HG02623 (cell line): ENCODE data around the gene FKBP5.

ENCODE experiments used
- ATAC-seq: cut with Tn5 transposase; IDR thresholded peaks from one replicate; pipeline ENCODE4 v1.9.1; 2021; ENCODE audit warnings: moderate library complexity; ENCODE audit not compliant: unreplicated experiment

The FKBP5 gene

DNA sequence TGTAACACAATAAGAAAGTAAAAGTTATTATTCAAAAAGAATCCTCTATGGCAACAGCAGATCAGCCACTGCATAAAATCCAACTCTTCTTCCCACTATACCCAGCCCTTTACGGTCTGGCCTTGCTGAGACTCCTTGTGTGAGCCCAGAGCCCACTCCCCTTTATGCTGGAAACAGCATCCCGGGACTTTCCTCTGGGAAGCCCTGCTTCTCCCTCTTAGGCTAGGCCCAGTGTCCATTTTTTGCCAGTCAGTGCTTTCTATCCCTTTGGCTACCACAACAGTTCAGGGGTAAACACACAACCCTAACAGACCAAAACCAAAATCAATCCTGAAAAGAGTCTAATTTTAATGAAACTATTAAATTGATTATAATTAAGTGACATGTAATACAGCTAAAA lies 20.6 kb downstream of the FKBP5 start:
- ATAC-seq, result no peak

DNA sequence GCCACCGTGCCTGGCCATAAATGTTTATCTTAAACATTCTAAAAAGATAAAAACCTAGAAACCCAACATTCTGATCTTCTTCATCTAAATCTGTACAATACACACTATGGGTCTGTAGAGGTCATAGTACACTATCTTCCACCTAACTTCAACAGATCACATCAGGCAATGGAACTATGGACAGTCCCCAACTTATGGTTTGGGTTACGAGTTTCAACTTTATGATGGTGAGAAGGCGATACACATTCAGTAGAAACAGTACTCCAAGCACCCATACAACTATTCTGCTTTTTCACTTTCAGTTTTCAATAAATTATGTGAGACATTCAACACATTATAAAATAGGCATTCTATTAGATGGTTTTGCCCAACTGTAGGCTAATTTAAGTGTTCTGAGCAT lies 23.1 kb downstream of the FKBP5 start:
- no peak for ATAC-seq

DNA sequence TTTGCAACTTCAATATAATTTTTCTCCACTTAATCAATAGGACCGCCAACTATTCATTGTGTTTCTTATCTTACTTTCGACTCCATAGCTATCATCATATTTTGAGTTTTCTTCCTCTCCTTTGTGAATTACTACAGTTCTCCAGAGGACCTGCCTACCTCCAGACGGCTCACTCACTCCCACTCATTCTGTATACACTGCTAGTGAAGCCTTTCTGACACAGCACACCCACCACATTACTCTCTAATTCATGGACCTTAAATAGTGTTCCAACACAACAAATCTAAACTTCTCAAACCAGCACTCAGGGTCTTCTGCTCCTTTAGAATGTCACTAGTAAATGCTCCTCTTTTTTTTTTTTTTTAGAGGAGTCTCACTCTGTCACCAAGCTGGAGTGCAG lies 23.8 kb downstream of the FKBP5 start:
- ATAC-seq, result no peak

DNA sequence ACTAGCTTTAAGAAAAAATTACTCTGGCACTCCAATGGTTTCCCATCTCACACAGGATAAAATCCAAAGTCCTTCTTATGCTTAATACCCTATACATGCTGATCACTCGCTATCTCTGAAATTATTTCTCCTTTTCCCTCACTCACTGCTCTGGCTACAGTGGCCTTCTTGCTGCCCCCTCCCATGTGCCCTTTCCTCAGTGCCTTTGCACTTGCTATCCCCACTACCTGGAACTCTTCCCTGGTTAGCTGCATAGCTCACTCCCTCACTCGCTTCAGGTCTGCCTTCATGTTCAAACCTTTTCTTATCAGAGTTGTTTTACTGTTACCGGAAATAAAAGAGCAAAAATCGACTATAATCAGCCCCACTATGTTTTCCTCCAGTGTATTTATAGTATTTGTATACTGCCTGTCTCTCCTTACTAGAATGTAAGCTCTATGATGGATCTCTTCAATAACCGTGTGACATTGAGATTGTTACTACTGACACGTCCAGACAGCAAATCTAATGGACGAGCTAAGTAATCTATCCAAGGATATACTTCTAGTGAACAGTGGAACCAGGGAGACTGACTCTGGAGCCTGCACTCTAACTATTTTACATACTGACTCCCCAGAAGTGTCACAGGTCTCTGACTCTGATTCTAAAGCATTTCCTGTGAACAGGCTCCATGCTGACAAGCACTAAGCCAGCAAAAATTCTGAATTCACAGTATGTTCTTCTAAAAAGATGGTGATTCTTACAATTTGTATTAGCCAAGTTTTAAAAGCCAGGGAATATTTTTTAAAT lies 25.1 kb downstream of the FKBP5 start:
- no peak for ATAC-seq

DNA sequence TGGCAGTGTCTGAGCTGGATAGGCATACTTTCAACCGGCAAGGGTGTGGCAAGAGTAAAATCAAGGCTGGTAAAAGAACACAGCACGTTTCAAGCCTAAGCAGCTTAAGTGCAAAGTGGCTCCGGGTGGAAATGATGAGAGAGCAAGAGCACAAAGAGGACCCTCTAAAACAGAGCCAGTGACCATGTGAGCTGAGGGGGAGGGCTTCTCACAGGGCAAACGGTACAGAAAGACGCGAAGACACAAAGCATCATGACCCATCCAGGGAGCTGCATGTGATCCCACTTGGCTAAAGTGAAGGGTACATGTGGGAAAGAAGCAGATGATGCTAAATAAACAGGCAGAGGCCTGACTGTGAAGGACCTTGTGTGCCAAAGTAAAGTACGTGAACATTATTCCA lies 25.7 kb downstream of the FKBP5 start:
- no peak for ATAC-seq

DNA sequence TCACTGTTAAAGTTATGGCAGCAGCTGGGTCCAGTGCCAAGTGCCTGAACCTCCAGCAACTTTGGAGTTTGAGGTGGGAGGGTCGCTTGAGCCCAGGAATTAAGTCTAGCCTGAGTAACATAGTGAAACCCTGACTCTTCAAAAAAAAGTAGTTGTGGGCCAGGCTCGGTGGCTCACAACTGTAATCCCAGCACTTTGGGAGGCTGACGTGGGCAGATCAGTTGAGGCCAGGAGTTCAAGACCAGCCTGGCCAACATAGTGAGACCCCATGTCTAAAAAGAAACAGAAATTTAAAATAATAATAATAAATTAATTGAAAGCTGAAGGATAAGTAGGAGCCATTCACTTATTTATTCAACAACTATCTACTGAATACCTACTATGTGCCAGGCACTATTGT lies 33.8 kb downstream of the FKBP5 start:
- no peak for ATAC-seq

DNA sequence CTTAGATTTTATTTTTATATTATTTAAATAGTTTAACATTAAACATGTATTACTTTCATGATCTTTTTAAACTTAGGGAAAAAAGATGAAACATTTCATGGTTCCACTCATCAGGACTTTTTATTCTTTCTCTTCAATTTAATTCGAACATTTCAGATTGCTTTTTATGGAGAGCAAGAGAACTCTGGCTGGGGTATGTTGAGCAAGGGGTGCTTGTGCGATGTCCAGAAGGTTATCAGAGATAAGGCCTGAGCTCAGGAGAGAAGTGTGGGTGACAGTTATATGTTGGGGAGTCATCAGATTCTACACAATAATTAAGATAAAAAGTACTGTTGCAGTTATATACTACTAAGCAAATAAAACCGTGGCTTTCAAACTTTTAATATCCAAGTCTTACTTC lies 37.5 kb downstream of the FKBP5 start:
- no peak for ATAC-seq

DNA sequence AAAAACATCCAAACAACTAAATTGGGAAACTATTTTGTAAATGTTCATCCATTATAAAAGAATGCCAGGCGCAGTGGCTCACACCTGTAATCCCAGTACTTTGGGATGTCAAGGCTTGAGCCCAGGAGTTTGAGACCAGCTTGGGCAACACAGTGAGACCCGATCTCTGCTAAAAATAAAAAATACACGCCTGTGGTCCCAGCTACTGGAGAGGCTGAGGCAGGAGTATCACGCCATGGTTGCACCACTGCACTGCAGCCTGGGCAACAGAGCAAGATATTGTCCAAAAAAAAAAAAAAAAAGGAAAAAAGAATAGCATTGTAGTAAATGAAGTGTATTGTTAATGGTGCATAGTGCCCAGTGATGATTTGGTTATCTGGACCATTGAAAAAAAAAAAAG lies 38.7 kb downstream of the FKBP5 start:
- ATAC-seq, result no peak

DNA sequence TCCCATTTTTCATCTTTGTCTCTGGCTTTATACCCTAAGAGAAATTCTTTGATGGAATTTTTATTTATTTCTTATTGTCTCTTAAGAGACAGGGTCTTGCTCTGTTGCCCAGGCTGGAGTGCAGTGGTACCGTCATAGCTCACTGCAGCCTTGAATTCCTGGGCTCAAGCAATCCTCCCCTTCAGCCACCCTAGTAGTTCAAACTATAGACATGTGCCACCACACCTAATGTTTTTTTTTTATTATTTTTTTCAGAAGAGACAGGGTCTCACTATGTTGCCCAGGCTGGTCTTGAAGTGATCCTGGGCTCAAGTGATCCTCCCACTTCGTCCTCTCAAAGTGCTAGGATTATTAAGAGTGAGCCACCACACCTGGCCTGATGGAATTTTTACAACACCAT lies 40.5 kb downstream of the FKBP5 start:
- ATAC-seq, result no peak

DNA sequence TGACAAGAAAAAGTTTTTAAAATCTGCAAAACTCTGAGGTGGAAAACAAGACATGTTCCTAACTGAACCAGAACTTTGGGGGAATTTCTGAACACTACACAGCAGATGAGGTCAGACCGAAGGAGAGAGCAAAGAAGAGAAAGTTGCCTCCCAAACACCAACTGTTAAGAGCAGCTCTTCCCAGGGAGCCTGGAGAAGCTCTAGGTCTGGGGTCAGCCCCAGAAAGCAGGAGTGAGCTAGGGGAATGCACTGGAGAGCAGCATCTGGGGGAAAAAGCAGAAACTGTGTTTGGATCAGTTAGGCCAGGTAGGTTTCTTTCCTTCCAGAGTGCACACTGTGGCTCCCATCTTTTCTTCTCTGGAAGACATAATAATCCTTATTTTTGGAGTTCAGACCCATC lies 41.3 kb downstream of the FKBP5 start:
- ATAC-seq, result no peak

DNA sequence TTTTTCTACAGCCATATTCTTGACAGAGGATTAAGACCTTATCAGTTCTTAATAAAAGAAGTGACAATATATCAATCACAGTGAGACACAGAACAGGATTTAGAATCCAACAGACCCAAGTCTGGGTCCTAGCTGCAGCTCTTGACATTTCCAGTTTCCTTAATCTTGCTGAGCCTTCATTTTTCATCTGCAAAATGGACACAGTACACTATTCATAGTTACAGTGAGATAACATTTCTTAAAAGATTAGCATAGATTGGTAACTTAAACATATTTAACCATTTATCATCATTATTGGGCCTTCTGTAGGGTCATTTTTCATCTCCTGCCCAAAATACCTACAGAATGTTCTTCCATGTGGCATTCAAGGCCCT lies 45.6 kb downstream of the FKBP5 start:
- ATAC-seq, result no peak

DNA sequence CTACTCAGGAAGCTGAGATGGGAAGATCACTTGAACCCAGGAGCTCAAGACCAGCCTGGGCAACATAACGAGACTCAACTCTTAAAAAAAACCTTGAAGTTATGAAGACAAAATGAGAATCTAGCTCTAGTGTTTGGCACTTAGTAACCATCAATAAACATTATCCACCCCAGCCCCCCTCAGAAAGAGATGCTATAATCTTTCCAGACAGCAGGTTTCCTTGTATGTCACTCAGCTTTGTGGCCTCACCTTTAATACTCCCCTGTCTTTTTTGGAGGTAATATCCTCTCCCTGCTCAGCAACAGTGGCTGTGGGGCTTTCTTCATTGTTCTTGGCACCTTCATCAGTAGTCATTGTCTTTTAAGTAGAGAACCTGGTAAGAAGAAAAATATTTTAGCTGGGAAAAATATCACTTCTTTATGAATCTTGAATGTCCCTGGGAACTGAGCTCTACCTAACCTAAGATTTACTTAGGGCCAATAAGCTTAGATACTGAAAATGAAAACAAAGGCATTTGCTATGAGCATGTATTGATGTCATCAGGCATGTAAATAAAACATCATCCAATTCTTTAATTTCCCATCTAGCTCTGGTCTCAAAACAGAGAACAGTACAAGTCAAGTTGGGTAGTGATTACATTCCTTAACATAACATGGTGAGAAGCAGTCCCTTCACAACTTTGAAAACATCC lies 46.1 kb downstream of the FKBP5 start:
- ATAC-seq, result no peak

DNA sequence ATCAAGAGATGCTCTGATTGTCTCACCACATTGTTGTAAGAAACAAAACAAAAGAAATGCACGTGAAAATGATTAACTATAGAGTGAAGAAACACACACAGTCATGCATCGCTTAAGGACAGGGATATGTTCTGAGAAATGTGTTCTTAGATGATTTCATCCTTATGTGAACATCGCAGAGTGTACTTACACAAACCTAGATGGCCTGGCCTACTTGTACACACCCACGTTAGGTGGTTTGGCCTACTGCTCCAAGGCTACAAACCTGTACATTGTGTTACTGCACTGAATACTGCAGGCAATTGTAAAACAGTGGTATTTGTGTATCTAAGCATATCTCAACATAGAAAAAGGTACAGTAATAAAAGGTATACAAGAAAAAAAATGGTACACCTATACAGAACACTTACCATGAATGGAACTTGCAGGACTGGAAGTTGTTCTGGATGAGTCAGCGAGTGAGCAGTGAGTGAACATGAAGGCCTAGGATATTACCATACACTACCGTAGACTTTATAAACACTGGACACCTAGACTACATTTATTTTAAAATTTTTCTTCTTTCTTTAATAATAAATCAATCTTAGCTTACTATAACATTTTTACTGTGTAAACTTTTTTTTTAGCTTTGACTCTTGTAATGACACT lies 48.6 kb downstream of the FKBP5 start:
- ATAC-seq, result no peak

DNA sequence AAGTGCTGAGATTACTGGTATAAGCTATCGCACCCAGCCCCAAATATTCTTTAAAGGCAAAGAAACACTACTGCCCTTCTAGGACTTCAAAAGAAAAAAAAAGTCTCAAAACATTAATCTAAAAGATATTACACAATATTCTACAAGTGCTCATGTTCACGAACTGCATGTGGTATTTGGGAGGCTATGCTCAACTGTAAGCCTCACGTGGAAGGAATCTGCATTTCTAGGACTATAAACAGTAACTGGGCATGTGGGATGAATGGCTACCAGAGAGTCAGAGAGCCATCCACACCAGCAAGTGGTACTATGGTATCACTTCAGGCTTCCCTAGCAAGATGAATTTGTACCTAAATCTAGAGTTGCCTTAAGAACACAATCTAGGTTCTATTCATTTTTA lies 50.0 kb downstream of the FKBP5 start:
- no peak for ATAC-seq

DNA sequence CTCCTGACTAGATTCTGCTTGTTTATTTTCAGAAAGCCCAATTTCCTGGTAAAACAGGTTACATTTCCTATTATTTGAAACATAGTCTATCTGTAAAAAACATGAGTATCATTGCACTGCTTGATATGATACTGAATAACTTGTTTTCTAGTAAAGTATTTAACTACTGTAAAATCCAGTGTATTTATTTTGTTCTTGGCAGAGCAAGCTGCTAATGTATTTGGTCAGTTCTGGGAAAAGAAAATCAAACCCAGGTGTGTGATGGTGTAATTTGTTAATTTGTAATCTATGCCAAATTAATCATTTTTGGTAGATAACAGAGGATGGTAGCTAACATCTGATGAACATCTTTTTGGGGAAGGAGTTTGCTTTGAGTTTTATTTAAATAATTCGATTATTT lies 50.8 kb downstream of the FKBP5 start:
- ATAC-seq, result no peak

DNA sequence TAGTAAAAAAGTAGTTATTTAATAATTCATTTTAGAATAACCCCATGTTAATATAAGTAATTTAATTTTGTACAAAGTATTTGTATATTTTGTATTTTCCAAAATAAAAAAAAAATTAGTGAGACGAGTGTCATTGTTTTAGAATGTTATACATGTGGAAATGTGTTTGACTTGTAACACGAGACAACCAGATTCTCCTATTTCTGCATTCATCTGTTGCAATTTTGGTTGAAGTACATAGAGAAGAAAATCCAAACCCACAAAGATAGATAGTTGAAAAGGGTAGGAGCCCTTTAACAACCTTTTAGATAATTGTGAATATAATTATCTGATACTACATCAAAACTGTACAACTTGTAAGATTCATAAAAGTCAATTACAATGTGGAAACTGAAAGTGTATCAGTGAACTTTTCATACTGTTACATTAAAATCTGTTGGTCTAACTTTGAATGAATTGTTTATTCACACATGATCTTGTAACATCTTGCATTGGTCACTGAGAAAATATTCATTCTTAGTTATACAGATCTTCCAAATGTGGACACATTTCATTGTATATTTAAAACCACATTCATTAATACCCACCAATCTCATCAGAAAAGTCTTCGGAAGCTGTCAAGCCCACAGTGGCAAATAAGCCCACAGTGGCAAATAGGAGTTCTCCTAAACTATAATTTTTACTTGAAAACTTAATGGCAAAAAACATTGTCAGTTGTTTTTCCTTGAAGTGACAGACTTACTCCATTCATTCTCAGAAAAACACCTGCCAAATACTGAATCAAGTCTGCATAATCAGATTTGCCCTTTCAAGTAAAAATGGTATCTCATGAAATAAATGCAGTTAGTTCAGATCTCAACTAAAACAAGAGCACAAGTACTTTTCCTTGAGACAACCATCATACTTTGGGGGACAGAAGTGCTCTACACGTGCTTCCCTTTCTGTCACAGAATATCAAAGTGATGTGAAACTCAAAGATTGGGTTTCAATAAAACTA lies 52.8 kb downstream of the FKBP5 start:
- ATAC-seq, result no peak

DNA sequence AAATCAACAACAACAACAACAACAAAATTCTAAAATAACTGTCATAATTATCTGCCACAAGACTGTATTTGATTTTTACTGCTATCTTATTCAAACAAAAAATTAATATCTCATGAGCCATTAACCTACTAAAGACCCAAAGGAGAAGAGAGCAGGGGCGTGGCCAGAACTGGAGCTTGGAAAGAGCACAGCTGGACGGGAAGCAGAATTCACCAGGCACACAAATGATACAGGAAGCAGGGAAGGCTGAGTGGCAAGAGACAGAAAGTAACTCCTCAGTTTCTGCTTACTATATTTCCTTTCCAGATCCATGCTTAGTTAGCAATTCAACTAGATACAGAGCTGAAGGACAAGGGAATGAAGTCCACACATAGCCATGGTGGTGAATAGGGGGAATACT lies 54.4 kb downstream of the FKBP5 start:
- ATAC-seq, result no peak

DNA sequence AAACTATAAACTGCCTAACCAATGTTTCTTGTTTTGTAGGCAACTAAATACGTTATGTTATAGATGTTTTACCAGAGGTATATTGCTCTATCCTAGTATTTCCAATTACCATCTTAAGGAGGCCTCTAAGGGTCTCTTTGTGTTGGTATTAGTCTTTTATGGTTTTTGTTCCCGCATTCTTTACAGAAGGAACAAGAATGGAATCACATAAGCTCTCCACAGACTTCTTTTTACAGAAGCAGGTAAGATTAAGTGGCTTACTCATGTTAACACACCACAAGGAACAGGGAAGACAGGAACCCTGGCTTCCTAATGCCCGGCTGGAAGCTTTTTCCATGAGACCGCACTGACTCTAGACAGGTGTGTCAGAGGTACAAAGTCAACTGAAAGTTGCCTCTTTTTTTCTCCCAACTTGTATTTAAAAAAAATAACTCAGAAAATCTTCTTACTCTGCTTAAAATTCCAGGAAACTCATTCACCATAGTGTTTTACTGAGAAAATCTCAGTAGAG lies 55.1 kb downstream of the FKBP5 start:
- no peak for ATAC-seq

DNA sequence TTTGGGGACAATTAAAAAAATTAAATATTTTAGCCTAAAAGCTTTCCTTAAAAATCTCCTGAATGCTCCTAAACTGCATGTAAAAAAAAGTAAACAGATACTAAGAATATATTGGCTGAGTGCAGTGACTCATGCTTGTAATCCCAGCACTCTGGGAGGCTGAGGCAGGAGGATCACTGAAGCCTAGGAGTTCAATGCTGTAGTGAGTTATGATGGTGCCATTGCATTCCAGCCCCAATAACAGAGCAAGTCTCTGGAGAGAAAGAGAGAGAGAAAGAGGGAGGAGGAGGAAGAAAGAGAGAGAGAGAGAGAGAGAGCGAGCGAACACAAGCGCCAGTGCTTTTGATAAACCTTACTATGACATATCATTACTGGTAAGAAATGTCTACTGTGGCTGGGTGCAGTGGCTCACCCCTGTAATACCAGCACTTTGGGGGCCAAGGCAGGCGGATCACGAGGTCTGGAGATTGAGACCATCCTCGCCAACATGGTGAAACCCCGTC lies 58.8 kb downstream of the FKBP5 start:
- ATAC-seq, result no peak

DNA sequence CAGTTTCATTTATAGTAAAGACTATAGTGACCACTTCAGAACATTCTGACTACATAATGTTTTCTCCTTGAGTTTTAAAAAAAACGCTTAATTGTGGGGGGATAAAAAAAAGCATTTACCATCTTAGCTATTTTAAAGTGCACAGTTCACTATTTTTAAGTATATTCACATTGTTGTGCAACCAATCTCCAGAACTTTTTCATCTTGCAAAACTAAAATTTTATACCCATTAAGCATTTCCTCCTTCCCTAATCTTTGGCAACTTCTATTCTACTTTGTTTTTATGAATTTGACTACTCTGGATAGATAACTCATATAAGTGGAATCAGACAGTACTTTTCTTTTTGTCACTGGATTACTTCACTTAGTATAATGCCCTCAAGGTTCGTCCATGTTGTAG lies 62.3 kb downstream of the FKBP5 start:
- no peak for ATAC-seq
